OCI-LY7 (cell line): ENCODE measurements around the gene FOS. TPM values are rescaled to one million over a fixed set of nuclear protein-coding genes. Genes with fewer than 3 reads are reported as not detected.

Source experiments
- BruUV-seq: library from RNA; stranded (reverse); fragments of 400-500 nt; replicated peaks from 2 replicates; lab custom pipeline; 2021; lab: Mats Ljungman, UMichigan
- CTCF ChIA-PET: fragments of 300-600 bp; sonication (Branson Sonifier 250); formaldehyde crosslinking; loops from one replicate; lab custom pipeline; 2022; ENCODE audit warnings: antibody characterized with exemption; ENCODE audit not compliant: unreplicated experiment; lab: Charles Lee
- POLR2A ChIA-PET: fragments of 300-600 bp; sonication (Branson Sonifier 250); formaldehyde crosslinking; loops from one replicate; lab custom pipeline; 2022; ENCODE audit warnings: antibody characterized with exemption; lab: Charles Lee
- DNase-seq: peaks from one replicate; pipeline ENCODE4 v3.0.0-alpha.2; 2015; ENCODE audit warnings: low spot score
- H2AFZ ChIP-seq: fragments of 200-600 bp; sonication (generic), shearing (Covaris generic); 2 replicates; pipeline ENCODE4 v1.6.1; 2014; ENCODE audit warnings: mild to moderate bottlenecking, antibody characterized with exemption, low read length, moderate library complexity
- H3K27ac ChIP-seq: fragments of 200-600 bp; sonication (generic); 2 replicates; pipeline ENCODE4 v1.5.1; 2014; ENCODE audit warnings: mixed run types, low read depth, mild to moderate bottlenecking, moderate library complexity, low read length, inconsistent platforms; ENCODE audit not compliant: poor library complexity, severe bottlenecking
- H3K36me3 ChIP-seq: fragments of 200-600 bp; sonication (generic); 2 replicates; pipeline ENCODE4 v1.6.1; 2014; ENCODE audit warnings: mild to moderate bottlenecking, antibody characterized with exemption, low read length, moderate library complexity, mixed read lengths; ENCODE audit not compliant: insufficient read depth
- H3K4me1 ChIP-seq: fragments of 200-600 bp; sonication (generic); 2 replicates; pipeline ENCODE4 v1.5.1; 2014; ENCODE audit warnings: mild to moderate bottlenecking, low read length; ENCODE audit not compliant: insufficient read depth, poor library complexity, severe bottlenecking
- H3K4me2 ChIP-seq: fragments of 200-600 bp; sonication (generic); 2 replicates; pipeline ENCODE4 v1.6.1; 2014; ENCODE audit warnings: mild to moderate bottlenecking, low read length
- H3K4me3 ChIP-seq: fragments of 200-600 bp; sonication (generic); 2 replicates; pipeline ENCODE4 v1.5.1; 2014; ENCODE audit warnings: mild to moderate bottlenecking, low read depth, low read length; ENCODE audit not compliant: poor library complexity, severe bottlenecking
- H3K79me2 ChIP-seq: fragments of 200-600 bp; sonication (generic); 2 replicates; pipeline ENCODE4 v1.6.1; 2016; ENCODE audit warnings: low read depth, mild to moderate bottlenecking, low read length, moderate library complexity, mixed read lengths; ENCODE audit not compliant: insufficient read depth
- H3K9me2 ChIP-seq: fragments of 200-600 bp; sonication (generic); 2 replicates; pipeline ENCODE4 v1.6.1; 2016; ENCODE audit warnings: mild to moderate bottlenecking, low read length, mixed read lengths; ENCODE audit not compliant: insufficient read depth
- H3K9me3 ChIP-seq: fragments of 200-600 bp; sonication (generic); 2 replicates; pipeline ENCODE4 v1.6.1; 2014; ENCODE audit warnings: mild to moderate bottlenecking, mixed run types, low read length, mixed read lengths
- H4K20me1 ChIP-seq: fragments of 200-600 bp; sonication (generic); 2 replicates; pipeline ENCODE4 v1.6.1; 2014; ENCODE audit warnings: mild to moderate bottlenecking, antibody characterized with exemption, low read length, moderate library complexity, mixed read lengths; ENCODE audit not compliant: insufficient read depth
- CTCF ChIP-seq: fragments of 200-600 bp; sonication (generic); conservative IDR thresholded peaks from 2 replicates; pipeline ENCODE4 v1.5.1; 2014; ENCODE audit warnings: mild to moderate bottlenecking, antibody characterized with exemption, low read length, moderate library complexity, mixed read lengths
- EZH2phosphoT487 ChIP-seq: fragments of 200-600 bp; sonication (generic); IDR thresholded peaks from 2 replicates; pipeline ENCODE4 v1.6.1; 2018; ENCODE audit warnings: low read depth, borderline replicate concordance, mild to moderate bottlenecking, mixed run types, antibody characterized with exemption, low read length, moderate library complexity, mixed read lengths
- intact Hi-C: fragments of 100-400 bp; cut with micrococcal nuclease; formaldehyde crosslinking; loops from one replicate; pipeline ENCODE4 v1.10.0; 2022; ENCODE audit not compliant: unreplicated experiment
- total RNA-seq, 2 experiments: library from RNA; depleted of rRNA in 1 of 2; stranded (reverse); fragments of >200 nt in 1 of 2; shearing (Covaris generic) in 1 of 2; gene quantifications; 2 replicates each; pipeline ENCODE4 v1.2.3, GENCODE V29; 2014 to 2022

The FOS gene
- total RNA-seq, 2 experiments from 2014 or later, result 3.3 to 16.9 TPM

- CTCF ChIA-PET, result interaction anchor here (0.5 to 0.9 kb wide), 3 partner anchors 13 to 215 kb away, joined by 3 read pairs; no protein-coding TSS in a partner anchor
- Histone ChIP-seq H2AFZ (no peak overlapping the region), H3K4me3 (no peak overlapping the region), H4K20me1 (no peaks in the 10 kb centered on the region), H3K9me2 (no peaks in the 10 kb centered on the region), H3K79me2 (no peaks in the 10 kb centered on the region), H3K27ac (no peak overlapping the region), H3K4me2 (no peak overlapping the region), H3K9me3 (no peaks in the 10 kb centered on the region), H3K4me1 (peaks cover 30% of the 10 kb centered on the region), H3K36me3 (no peaks in the 10 kb centered on the region)
- POLR2A ChIA-PET, result interaction anchor here (0.6 to 1.1 kb wide), 2 partner anchors 10 to 222 kb away, joined by 3 to 5 read pairs; no protein-coding TSS in a partner anchor
- no TSS peak for BruUV-seq
- intact Hi-C loops, result no loop called here
- TF ChIP-seq CTCF (no peak), EZH2phosphoT487 (no peak)
- no peak for DNase-seq
Observed at GRCh38 chr14:75299059-75299458, 20.4 kb downstream of the FOS start.

GRCh38 chr14:75299576-75299975 is 20.9 kb downstream of the FOS start:
- CTCF ChIA-PET, result interaction anchor here (0.5 to 0.6 kb wide), 2 partner anchors 13 to 215 kb away, joined by 3 read pairs; no protein-coding TSS in a partner anchor
- POLR2A ChIA-PET, result interaction anchor here (0.6 to 1.1 kb wide), 3 partner anchors 9 to 146 kb away, joined by 3 to 5 read pairs (median 3); no protein-coding TSS in a partner anchor
- no peaks in the 10 kb centered on the region for H3K79me2 ChIP-seq
- BruUV-seq, result no TSS peak
- H4K20me1 ChIP-seq, result no peaks in the 10 kb centered on the region
- H2AFZ ChIP-seq, result no peak overlapping the region
- no peaks in the 10 kb centered on the region for H3K9me2 ChIP-seq
- H3K4me1 ChIP-seq, result peaks cover 28% of the 10 kb centered on the region
- TF ChIP-seq CTCF, result no peak
- TF ChIP-seq EZH2phosphoT487, result no peak
- no peak for DNase-seq
- no peaks in the 10 kb centered on the region for H3K36me3 ChIP-seq
- H3K4me3 ChIP-seq, result no peak overlapping the region
- no peak overlapping the region for H3K4me2 ChIP-seq
- H3K9me3 ChIP-seq, result no peaks in the 10 kb centered on the region
- intact Hi-C loops, result no loop called here
- H3K27ac ChIP-seq, result no peak overlapping the region
